GM12891 (cell line): ENCODE data around the gene ATG7.

Experiments
- POLR2A ChIP-seq: IDR thresholded peaks from 2 replicates; pipeline ENCODE4 v1.6.1; 2011; ENCODE audit warnings: low read depth, low read length, control low read depth
- POLR2AphosphoS5 ChIP-seq: IDR thresholded peaks from 2 replicates; pipeline ENCODE4 v1.6.1; 2011; ENCODE audit warnings: low read depth, low read length, control low read depth

GRCh38 chr3:11430624-11431023 lies 158.4 kb downstream of the ATG7 start:
- TF ChIP-seq POLR2A: no peak
- no peak for TF ChIP-seq POLR2AphosphoS5
